HepG2 (cell line): ENCODE results near the gene CCZ1B. TPM values are rescaled to one million over a fixed set of nuclear protein-coding genes. Genes with fewer than 3 reads are reported as not detected.
"Not testable (repeated sequence)": the region's sequence is repeated elsewhere in the genome, so short reads cannot be mapped to it uniquely, and the experiment has no call there.

Source experiments
- ATAC-seq: fragments of 200-7000 bp; cut with Tn5 transposase; 3 replicates; pipeline ENCODE4 v1.9.1; 2020; ENCODE audit warnings: mild to moderate bottlenecking, moderate library complexity
- BruUV-seq: library from RNA; stranded (reverse); fragments of 400-500 nt; replicated peaks from 2 replicates; lab custom pipeline; 2021; lab: Mats Ljungman, UMichigan
- CTCF ChIA-PET: fragments of 300-600 bp; formaldehyde crosslinking; extraction: SDS; loops from one replicate; lab custom pipeline; 2021; ENCODE audit warnings: low total read pairs, inconsistent platforms, low intra/inter-chr PET ratio; lab: Yijun Ruan, JAX
- POLR2A ChIA-PET: fragments of 350-600 bp; sonication (Branson Sonifier 250); formaldehyde crosslinking; loops from one replicate; lab custom pipeline; 2020; ENCODE audit warnings: antibody characterized with exemption, inconsistent platforms; lab: Yijun Ruan, JAX
- DNase-seq: peaks from one replicate; pipeline ENCODE4 v3.0.0-alpha.2; 2015; ENCODE audit warnings: low spot score
- FAIRE-seq: peaks from 3 replicates; lab custom pipeline; 2011; peaks lifted over from hg19 to GRCh38; lab: Jason Lieb, UNC
- H2AFZ ChIP-seq: one replicate; pipeline ENCODE4 v1.6.1; 2011; ENCODE audit warnings: low read length, inconsistent platforms
- H3K27ac ChIP-seq: fragments of 300-600 bp; 3 replicates; pipeline ENCODE4 v1.8.0; 2011; ENCODE audit warnings: mixed run types, mild to moderate bottlenecking, mixed read lengths, low read length, inconsistent platforms; ENCODE audit not compliant: insufficient read depth; ENCODE audit errors: extremely low read length
- H3K27me3 ChIP-seq, 2 experiments: fragments of 200-600 bp in 1 of 2; 2 replicates in 1 of 2; 3 replicates in 1 of 2; pipeline versions ENCODE4 v1.6.0 to v1.8.0; 2011; ENCODE audit warnings: low read length in 2 of 2, mild to moderate bottlenecking in 2 of 2, moderate library complexity in 2 of 2, inconsistent platforms in 1 of 2; ENCODE audit not compliant: insufficient read depth in 2 of 2, control insufficient read depth in 1 of 2
- H3K36me3 ChIP-seq, 2 experiments: fragments of 200-600 bp in 1 of 2; replicated peaks in 1 of 2; 2 replicates in 1 of 2; 3 replicates in 1 of 2; pipeline versions ENCODE4 v1.5.1 to v1.8.0; 2011; ENCODE audit warnings: low read length in 2 of 2, inconsistent platforms in 1 of 2; ENCODE audit not compliant: insufficient read depth in 2 of 2, control insufficient read depth in 1 of 2
- H3K4me1 ChIP-seq: 2 replicates; pipeline ENCODE4 v1.5.1; 2012; ENCODE audit warnings: low read length, inconsistent platforms; ENCODE audit not compliant: insufficient read depth
- H3K4me2 ChIP-seq: 2 replicates; pipeline ENCODE4 v1.6.0; 2011; ENCODE audit warnings: low read depth, low read length, inconsistent platforms
- H3K4me3 ChIP-seq, 3 experiments: fragments of 200-600 bp in 1 of 3; sonication (generic), shearing (Covaris generic) in 1 of 3; replicated peaks in 1 of 3; 2 replicates each; pipeline ENCODE4 v1.5.1; 2011 to 2016; ENCODE audit warnings: low read length in 3 of 3, inconsistent platforms in 2 of 3, low read depth in 2 of 3, mild to moderate bottlenecking in 2 of 3, control low read depth in 1 of 3, mixed read lengths in 1 of 3; ENCODE audit not compliant: insufficient read depth in 1 of 3
- H3K79me2 ChIP-seq: one replicate; pipeline ENCODE4 v1.6.1; 2011; ENCODE audit warnings: low read length, inconsistent platforms; ENCODE audit not compliant: insufficient read depth
- H3K9ac ChIP-seq: 2 replicates; pipeline ENCODE4 v1.6.0; 2011; ENCODE audit warnings: mild to moderate bottlenecking, low read depth, low read length, inconsistent platforms; ENCODE audit not compliant: insufficient read depth
- H3K9me3 ChIP-seq: 2 replicates; pipeline ENCODE4 v1.5.1; 2012; ENCODE audit warnings: mild to moderate bottlenecking, low read length
- H4K20me1 ChIP-seq: 2 replicates; pipeline ENCODE4 v1.6.0; 2011; ENCODE audit warnings: inconsistent platforms, mild to moderate bottlenecking, low read length, moderate library complexity; ENCODE audit not compliant: insufficient read depth
- WGBS: methylation state at CpG from one replicate; pipeline ENCODE4 v1.1.6; 2017; ENCODE audit warnings: low lambda C conversion rate; 5-methylcytosine and 5-hydroxymethylcytosine counted together
- in situ Hi-C: cut with HindIII; loops from 2 replicates; pipeline ENCODE4 v1.10.0; 2017; ENCODE audit warnings: low pct_unique_long_range_greater_than_20kb; ENCODE audit not compliant: extremely low pct_ligation_motif_present
- intact Hi-C: fragments of 100-400 bp; cut with micrococcal nuclease; formaldehyde crosslinking; loops from one replicate; pipeline ENCODE4 v1.10.0; 2022; ENCODE audit not compliant: unreplicated experiment
- polyA plus RNA-seq, 8 experiments: library from polyadenylated mRNA; depleted of rRNA in 3 of 8; stranded (reverse) in 7 of 8; unstranded in 1 of 8; fragments of >200 nt; fragmentation: Illumina TruSeq in 4 of 8; extraction: Trizol in 4 of 8; gene quantifications; 2 replicates each; pipeline versions ENCODE4 v1.2.1 to v1.2.3, GENCODE V29; 2011 to 2016; ENCODE audit warnings: low read depth in 4 of 8, missing spikeins in 1 of 8, mixed read lengths in 1 of 8; ENCODE audit not compliant: insufficient read depth in 1 of 8
- total RNA-seq, 5 experiments: library from RNA; depleted of rRNA; stranded (reverse); fragments of >200 nt; fragmentation: Illumina TruSeq; extraction: Trizol; gene quantifications; 2 replicates each; pipeline ENCODE4 v1.2.3, GENCODE V29; 2016; ENCODE audit warnings: low read depth in 1 of 5

The CCZ1B gene
- total and polyA plus RNA-seq, 2 of the 13 experiments (the other 11 are each of a cell fraction or from before 2014, with no cell fraction given), result 24.4 to 50.0 TPM

GRCh38 chr7:6815470-6815869 is 10.6 kb downstream of the CCZ1B start:
- H3K9me3 ChIP-seq, POLR2A ChIA-PET, intact Hi-C loops, H4K20me1 ChIP-seq, H3K4me2 ChIP-seq, in situ Hi-C loops, H3K9ac ChIP-seq, CTCF ChIA-PET, H3K79me2 ChIP-seq, ATAC-seq, H3K27me3 ChIP-seq, H3K4me3 ChIP-seq, BruUV-seq, H3K36me3 ChIP-seq, H2AFZ ChIP-seq, H3K27ac ChIP-seq, FAIRE-seq, DNase-seq, H3K4me1 ChIP-seq: not testable (repeated sequence)
- WGBS, result 97% methylated on average over 7 of the region's 7 CpGs

GRCh38 chr7:6813011-6813410 is 13.1 kb downstream of the CCZ1B start:
- H2AFZ ChIP-seq, H3K9me3 ChIP-seq, H3K36me3 ChIP-seq, H3K27me3 ChIP-seq, in situ Hi-C loops, H4K20me1 ChIP-seq, H3K4me1 ChIP-seq, H3K9ac ChIP-seq, H3K4me3 ChIP-seq, ATAC-seq, POLR2A ChIA-PET, BruUV-seq, H3K27ac ChIP-seq, H3K79me2 ChIP-seq, FAIRE-seq, intact Hi-C loops, DNase-seq, H3K4me2 ChIP-seq, CTCF ChIA-PET: not testable (repeated sequence)
- WGBS, result 92% methylated on average over 2 of the region's 2 CpGs

- POLR2A ChIA-PET, H3K27me3 ChIP-seq, CTCF ChIA-PET, H4K20me1 ChIP-seq, H2AFZ ChIP-seq, DNase-seq, H3K4me1 ChIP-seq, in situ Hi-C loops, H3K27ac ChIP-seq, H3K9me3 ChIP-seq, H3K4me2 ChIP-seq, intact Hi-C loops, H3K36me3 ChIP-seq, H3K4me3 ChIP-seq, BruUV-seq, H3K9ac ChIP-seq, FAIRE-seq, H3K79me2 ChIP-seq: not testable (repeated sequence)
- 83% methylated on average over 3 of the region's 6 CpGs for WGBS
- ATAC-seq, result peak; percentile 56; the same call in 2 of the 3 replicates
Observed at GRCh38 chr7:6807959-6808358, 18.1 kb downstream of the CCZ1B start.

GRCh38 chr7:6807393-6807918 is 18.6 kb downstream of the CCZ1B start:
- H3K36me3 ChIP-seq, ATAC-seq, H3K4me1 ChIP-seq, BruUV-seq, CTCF ChIA-PET, H3K9ac ChIP-seq, H3K4me3 ChIP-seq, H2AFZ ChIP-seq, H3K9me3 ChIP-seq, H4K20me1 ChIP-seq, H3K27me3 ChIP-seq, DNase-seq, POLR2A ChIA-PET, intact Hi-C loops, H3K79me2 ChIP-seq, H3K27ac ChIP-seq, in situ Hi-C loops, H3K4me2 ChIP-seq: not testable (repeated sequence)
- FAIRE-seq, result peak; percentile 56
- 97% methylated on average over 4 of the region's 4 CpGs for WGBS
